Measurements from ENCODE around the gene AURKA.
"Not testable (repeated sequence)": the region's sequence is repeated elsewhere in the genome, so short reads cannot be mapped to it uniquely, and the experiment has no call there.

The AURKA gene

GRCh38 chr20:56414842-56415765 is 23.1 kb upstream of the AURKA start:
- H3K27ac ChIP-seq: no peak overlapping the region
- no peak for TF ChIP-seq ZFX (IDR thresholded peaks at IDR 0.05)
- TF ChIP-seq, protein P1, sequence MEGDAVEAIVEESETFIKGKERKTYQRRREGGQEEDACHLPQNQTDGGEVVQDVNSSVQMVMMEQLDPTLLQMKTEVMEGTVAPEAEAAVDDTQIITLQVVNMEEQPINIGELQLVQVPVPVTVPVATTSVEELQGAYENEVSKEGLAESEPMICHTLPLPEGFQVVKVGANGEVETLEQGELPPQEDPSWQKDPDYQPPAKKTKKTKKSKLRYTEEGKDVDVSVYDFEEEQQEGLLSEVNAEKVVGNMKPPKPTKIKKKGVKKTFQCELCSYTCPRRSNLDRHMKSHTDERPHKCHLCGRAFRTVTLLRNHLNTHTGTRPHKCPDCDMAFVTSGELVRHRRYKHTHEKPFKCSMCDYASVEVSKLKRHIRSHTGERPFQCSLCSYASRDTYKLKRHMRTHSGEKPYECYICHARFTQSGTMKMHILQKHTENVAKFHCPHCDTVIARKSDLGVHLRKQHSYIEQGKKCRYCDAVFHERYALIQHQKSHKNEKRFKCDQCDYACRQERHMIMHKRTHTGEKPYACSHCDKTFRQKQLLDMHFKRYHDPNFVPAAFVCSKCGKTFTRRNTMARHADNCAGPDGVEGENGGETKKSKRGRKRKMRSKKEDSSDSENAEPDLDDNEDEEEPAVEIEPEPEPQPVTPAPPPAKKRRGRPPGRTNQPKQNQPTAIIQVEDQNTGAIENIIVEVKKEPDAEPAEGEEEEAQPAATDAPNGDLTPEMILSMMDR (conservative IDR thresholded peaks at IDR 0.05): no peak

DNA sequence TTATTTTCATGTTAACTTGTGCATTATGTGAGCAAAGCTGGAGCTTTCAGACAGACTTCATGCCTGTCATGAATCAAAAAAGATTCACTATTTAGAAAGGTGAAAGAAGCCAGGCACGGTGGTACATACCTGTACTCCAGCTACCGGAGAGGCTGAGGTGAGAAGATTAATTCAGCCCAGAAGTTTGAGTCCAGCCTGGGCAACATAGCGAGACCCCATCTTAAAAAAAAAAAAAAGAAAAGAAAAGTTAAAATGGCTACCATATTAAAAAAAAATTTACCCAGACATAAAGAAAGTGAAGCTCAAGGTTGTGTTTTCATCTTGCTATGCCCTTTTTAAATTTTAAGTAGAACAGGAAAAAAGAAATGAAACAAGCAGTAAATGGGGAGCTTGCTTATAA is 20.9 kb upstream of the AURKA start:
- TF ChIP-seq, protein P1 (conservative IDR thresholded peaks at IDR 0.05): no peak
- TF ChIP-seq ZFX (IDR thresholded peaks at IDR 0.05): no peak
- no peak overlapping the region for H3K27ac ChIP-seq

- no peak overlapping the region for H3K27ac ChIP-seq
- no peak for TF ChIP-seq ZFX (IDR thresholded peaks at IDR 0.05)
- TF ChIP-seq, protein P1 (conservative IDR thresholded peaks at IDR 0.05): no peak
Measured at GRCh38 chr20:56412473-56412790, 20.4 kb upstream of the AURKA start.

- no peak within 1 kb of the TSS for H3K27ac ChIP-seq
- no peak for TF ChIP-seq ZFX (IDR thresholded peaks at IDR 0.05)
- TF ChIP-seq, protein P1 (conservative IDR thresholded peaks at IDR 0.05): no peak
Measured at GRCh38 chr20:56411759-56412472, 19.9 kb upstream of the AURKA start, which contains the start of gene CASS4. CASS4 (plus strand) TSS chr20:56412260; CDS start chr20:56412459, 199 bp downstream.

- H3K27ac ChIP-seq: not testable (repeated sequence)
Measured at GRCh38 chr20:56411287-56411686, 19.3 kb upstream of the AURKA start.

DNA sequence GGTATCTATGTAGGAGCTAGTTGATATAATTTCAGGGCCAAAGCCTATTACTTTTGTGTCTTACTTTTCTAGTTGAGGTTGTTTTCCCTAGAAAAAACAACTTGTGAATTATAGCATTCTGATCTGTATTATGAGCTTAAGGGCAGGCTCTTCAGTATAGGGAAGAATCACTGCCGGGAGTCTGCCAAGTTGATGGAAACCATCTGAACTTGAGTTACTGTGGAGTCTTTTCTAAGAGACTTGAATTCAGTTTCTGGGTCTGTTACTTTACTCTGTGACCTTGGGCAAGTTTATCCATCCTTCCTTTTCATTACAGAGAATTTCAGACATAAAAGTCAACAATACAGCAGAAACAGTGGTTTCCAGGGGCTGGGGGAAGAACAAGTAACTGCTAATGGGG is 17.9 kb upstream of the AURKA start:
- TF ChIP-seq ZFX (IDR thresholded peaks at IDR 0.05): no peak
- H3K27ac ChIP-seq: no peak overlapping the region

GRCh38 chr20:56409521-56409920 is 17.5 kb upstream of the AURKA start:
- no peak overlapping the region for H3K27ac ChIP-seq
- no peak for TF ChIP-seq ZFX (IDR thresholded peaks at IDR 0.05)
- TF ChIP-seq, protein P1 (conservative IDR thresholded peaks at IDR 0.05): no peak

GRCh38 chr20:56406910-56407309 is 14.9 kb upstream of the AURKA start:
- no peak for TF ChIP-seq ZFX (IDR thresholded peaks at IDR 0.05)
- TF ChIP-seq, protein P1 (conservative IDR thresholded peaks at IDR 0.05): no peak
- H3K27ac ChIP-seq: no peak overlapping the region

GRCh38 chr20:56405356-56405755 is 13.3 kb upstream of the AURKA start:
- H3K27ac ChIP-seq: not testable (repeated sequence)
